Measurements from ENCODE around the gene ACTL9.

Gene ACTL9

GRCh38 chr19:8731428-8732169 lies 33.0 kb upstream of the ACTL9 start:
- Histone ChIP-seq H3K9ac (ENCODE audit: low read depth, low read length, poor library complexity, severe bottlenecking) (no peak overlapping the region), H2AFZ (ENCODE audit: low read length) (no peak overlapping the region), H3K9me3 (ENCODE audit: insufficient read depth, low read depth, low read length) (no peaks in the 10 kb centered on the region), H4K20me1 (ENCODE audit: insufficient read depth, low read length, poor library complexity, severe bottlenecking) (no peaks in the 10 kb centered on the region), H3K9me2 (replicated peaks; ENCODE audit: low read depth, low read length) (no peaks in the 10 kb centered on the region), H3K27me3 (ENCODE audit: insufficient read depth, low read length, poor library complexity, severe bottlenecking) (no peaks in the 10 kb centered on the region), H3F3A (ENCODE audit: low read depth) (no peaks in the 10 kb centered on the region), H3K36me3 (ENCODE audit: insufficient read depth, low read length) (no peaks in the 10 kb centered on the region), H3K79me2 (ENCODE audit: insufficient read depth, low read length) (no peaks in the 10 kb centered on the region), H3K4me3 (ENCODE audit: low read length, poor library complexity, severe bottlenecking) (no peak overlapping the region), H3K4me2 (ENCODE audit: low read depth, low read length, poor library complexity, severe bottlenecking) (no peak overlapping the region), H3K4me1 (ENCODE audit: insufficient read depth, low read length, poor library complexity, severe bottlenecking) (no peaks in the 10 kb centered on the region)
- TF ChIP-seq CTCF (conservative IDR thresholded peaks at IDR 0.05; ENCODE audit: low read length) (no peak), EZH2phosphoT487 (IDR thresholded peaks at IDR 0.05; ENCODE audit: borderline replicate concordance) (no peak)

GRCh38 chr19:8724276-8724675 lies 25.7 kb upstream of the ACTL9 start:
- no peaks in the 10 kb centered on the region for H3K9me3 ChIP-seq (ENCODE audit: insufficient read depth, low read depth, low read length)

GRCh38 chr19:8722032-8722431 lies 23.4 kb upstream of the ACTL9 start:
- Histone ChIP-seq H3K4me3 (ENCODE audit: low read length, poor library complexity, severe bottlenecking) (no peak overlapping the region), H3K9ac (ENCODE audit: low read depth, low read length, poor library complexity, severe bottlenecking) (no peak overlapping the region), H4K20me1 (ENCODE audit: insufficient read depth, low read length, poor library complexity, severe bottlenecking) (no peaks in the 10 kb centered on the region), H3F3A (ENCODE audit: low read depth) (no peaks in the 10 kb centered on the region), H3K9me2 (replicated peaks; ENCODE audit: low read depth, low read length) (no peaks in the 10 kb centered on the region), H3K4me2 (ENCODE audit: low read depth, low read length, poor library complexity, severe bottlenecking) (no peak overlapping the region), H3K4me1 (ENCODE audit: insufficient read depth, low read length, poor library complexity, severe bottlenecking) (no peaks in the 10 kb centered on the region), H3K36me3 (ENCODE audit: insufficient read depth, low read length) (no peaks in the 10 kb centered on the region), H3K9me3 (ENCODE audit: insufficient read depth, low read depth, low read length) (peaks cover 4% of the 10 kb centered on the region; the same call in 1 of the 2 replicates), H3K27me3 (ENCODE audit: insufficient read depth, low read length, poor library complexity, severe bottlenecking) (no peaks in the 10 kb centered on the region), H2AFZ (ENCODE audit: low read length) (no peak overlapping the region), H3K79me2 (ENCODE audit: insufficient read depth, low read length) (no peaks in the 10 kb centered on the region)
- no peak for TF ChIP-seq CTCF (conservative IDR thresholded peaks at IDR 0.05; ENCODE audit: low read length)
- no peak for TF ChIP-seq EZH2phosphoT487 (IDR thresholded peaks at IDR 0.05; ENCODE audit: borderline replicate concordance)

More at GRCh38 chr19:8724276-8724675, 25.7 kb upstream of the ACTL9 start:
- H3K9ac ChIP-seq (ENCODE audit: low read depth, low read length, poor library complexity, severe bottlenecking) = no peak overlapping the region
- no peaks in the 10 kb centered on the region for H3F3A ChIP-seq (ENCODE audit: low read depth)
- no peaks in the 10 kb centered on the region for H3K9me2 ChIP-seq (replicated peaks; ENCODE audit: low read depth, low read length)
- TF ChIP-seq CTCF (conservative IDR thresholded peaks at IDR 0.05; ENCODE audit: low read length) = no peak
- TF ChIP-seq EZH2phosphoT487 (IDR thresholded peaks at IDR 0.05; ENCODE audit: borderline replicate concordance) = no peak
- H4K20me1 ChIP-seq (ENCODE audit: insufficient read depth, low read length, poor library complexity, severe bottlenecking) = no peaks in the 10 kb centered on the region
- H3K4me2 ChIP-seq (ENCODE audit: low read depth, low read length, poor library complexity, severe bottlenecking) = no peak overlapping the region
- H3K79me2 ChIP-seq (ENCODE audit: insufficient read depth, low read length) = no peaks in the 10 kb centered on the region
- H3K36me3 ChIP-seq (ENCODE audit: insufficient read depth, low read length) = no peaks in the 10 kb centered on the region
- no peak overlapping the region for H2AFZ ChIP-seq (ENCODE audit: low read length)
- no peak overlapping the region for H3K4me3 ChIP-seq (ENCODE audit: low read length, poor library complexity, severe bottlenecking)
- H3K27me3 ChIP-seq (ENCODE audit: insufficient read depth, low read length, poor library complexity, severe bottlenecking) = no peaks in the 10 kb centered on the region
- H3K4me1 ChIP-seq (ENCODE audit: insufficient read depth, low read length, poor library complexity, severe bottlenecking) = no peaks in the 10 kb centered on the region

Data from Loucy (cell line).